AG08396 (cell line): ENCODE results near the gene TIMM9.
"Not testable (repeated sequence)": the region's sequence is repeated elsewhere in the genome, so short reads cannot be mapped to it uniquely, and the experiment has no call there.

Experiments used
- DNase-seq: peaks from one replicate; pipeline ENCODE4 v3.0.0; 2012; ENCODE audit warnings: low spot score, mixed read lengths

Gene TIMM9

GRCh38 chr14:58427281-58428117, at the start of gene TIMM9, which contains the start of gene KIAA0586:
TSS of gene TIMM9 (minus strand) at chr14:58427531. CDS start at chr14:58411945, 15,586 bp downstream.
TSS of gene KIAA0586 (plus strand) at chr14:58427719. CDS start at chr14:58428265, 546 bp downstream.
- DNase-seq, result peak; percentile 96

GRCh38 chr14:58476320-58476719, 49.0 kb upstream of the TIMM9 start:
- no peak for DNase-seq

GRCh38 chr14:58469309-58469708, 42.0 kb upstream of the TIMM9 start:
- DNase-seq, result no peak

- no peak for DNase-seq
Observed at GRCh38 chr14:58467575-58467974, 40.2 kb upstream of the TIMM9 start.

- DNase-seq, result no peak
Observed at GRCh38 chr14:58466459-58466858, 39.1 kb upstream of the TIMM9 start.

GRCh38 chr14:58465421-58465820, 38.1 kb upstream of the TIMM9 start:
- peak; percentile 21 for DNase-seq

GRCh38 chr14:58464652-58465051, 37.3 kb upstream of the TIMM9 start:
- DNase-seq, result no peak

- DNase-seq, result no peak
Observed at GRCh38 chr14:58463147-58463546, 35.8 kb upstream of the TIMM9 start.

- no peak for DNase-seq
Observed at GRCh38 chr14:58460772-58461171, 33.4 kb upstream of the TIMM9 start.

- DNase-seq, result no peak
Observed at GRCh38 chr14:58455593-58456265, 28.4 kb upstream of the TIMM9 start.

GRCh38 chr14:58444627-58445026, 17.3 kb upstream of the TIMM9 start:
- no peak for DNase-seq

- no peak for DNase-seq
Observed at GRCh38 chr14:58439476-58439875, 12.1 kb upstream of the TIMM9 start.

- peak; percentile 18 for DNase-seq
Observed at GRCh38 chr14:58430156-58430555, 2.8 kb upstream of the TIMM9 start.

- peak; percentile 24 for DNase-seq
Observed at GRCh38 chr14:58428118-58428683, 870 bp upstream of the TIMM9 start.

GRCh38 chr14:58426670-58427280, 556 bp downstream of the TIMM9 start:
- DNase-seq, result peak; percentile 65

- not testable (repeated sequence) for DNase-seq
Observed at GRCh38 chr14:58416934-58417333, 10.4 kb downstream of the TIMM9 start.

GRCh38 chr14:58415636-58416547, 11.4 kb downstream of the TIMM9 start:
- no peak for DNase-seq

- no peak for DNase-seq
Observed at GRCh38 chr14:58414845-58415244, 12.5 kb downstream of the TIMM9 start.

GRCh38 chr14:58408681-58409215, 18.6 kb downstream of the TIMM9 start:
- no peak for DNase-seq

- DNase-seq, result no peak
Observed at GRCh38 chr14:58401587-58401986, 25.7 kb downstream of the TIMM9 start.

- no peak for DNase-seq
Observed at GRCh38 chr14:58398895-58399294, 28.4 kb downstream of the TIMM9 start.
